ENCODE results near the gene CMPK1. TPM values are rescaled to one million over a fixed set of nuclear protein-coding genes. Genes with fewer than 3 reads are reported as not detected.

Gene CMPK1
- total and polyA plus RNA-seq, 2 of the 8 experiments (the other 6 are each of a cell fraction or from before 2014, with no cell fraction given): 6.0 to 36.9 TPM

GRCh38 chr1:47415728-47416318 lies 82.2 kb downstream of the CMPK1 start, which contains the start of gene FOXE3:
Gene FOXE3 (plus strand): TSS chr1:47416285. CDS start chr1:47416316, 31 bp downstream.
- Histone ChIP-seq H3K23me2 (ENCODE audit: low read depth, low read length) (peaks cover 7% of the 10 kb centered on the region; the same call in 1 of the 2 replicates), H4K20me1 (replicated peaks in 1 of 2; ENCODE audit: control insufficient read depth in 1 of 2, insufficient read depth in 2 of 2, low read length in 2 of 2) (peaks cover 4% of the 10 kb centered on the region in 2 experiments), H3K4me2 (ENCODE audit: insufficient read depth in 1 of 2, low read depth in 2 of 2, low read length in 2 of 2) (peak within 1 kb of the TSS; percentile 60 to 84), H3K18ac (ENCODE audit: extremely low read depth, low read length) (peak within 1 kb of the TSS; percentile 78), H3K27ac (ENCODE audit: low read depth, low read length) (no peak within 1 kb of the TSS), H3K56ac (replicated peaks; ENCODE audit: insufficient read length, low read depth, low read length) (no peak within 1 kb of the TSS), H2AK5ac (ENCODE audit: low read depth, low read length) (no peak within 1 kb of the TSS), H2BK12ac (ENCODE audit: low read depth, low read length) (peak within 1 kb of the TSS; percentile 60; the same call in 1 of the 2 replicates), H4K8ac (ENCODE audit: extremely low read depth, insufficient read depth, low read length) (peak within 1 kb of the TSS; percentile 69), H3K23ac (ENCODE audit: insufficient read length) (no peak within 1 kb of the TSS), H3K4me3 (ENCODE audit: extremely low read depth in 1 of 4, insufficient read depth in 2 of 4, low read depth in 3 of 4, low read length in 4 of 4) (peak within 1 kb of the TSS; percentile 29 to 58 (median 31); a peak in 7 of 8 replicates), H2AFZ (ENCODE audit: low read length) (peak within 1 kb of the TSS; percentile 87; the same call in 1 of the 2 replicates), H4K5ac (ENCODE audit: insufficient read length, low read depth, low read length) (no peak within 1 kb of the TSS), H3K9ac (replicated peaks in 1 of 4; ENCODE audit: extremely low read depth in 1 of 4, low read depth in 3 of 4, low read length in 3 of 4) (peak within 1 kb of the TSS in 1 of 4 experiments; percentile 24; a peak in 1 of 7 replicates), H3K79me1 (ENCODE audit: low read depth, low read length) (no peaks in the 10 kb centered on the region), H3K4ac (replicated peaks; ENCODE audit: insufficient read length, low read depth, low read length) (no peak within 1 kb of the TSS), H2BK15ac (ENCODE audit: low read length) (no peak within 1 kb of the TSS), H3K9me3 (ENCODE audit: insufficient read depth in 2 of 2, low read depth in 1 of 2, low read length in 1 of 2) (no peaks in the 10 kb centered on the region), H2BK20ac (ENCODE audit: low read length) (no peak within 1 kb of the TSS), H3K27me3 (replicated peaks in 1 of 4; ENCODE audit: control insufficient read depth in 3 of 4, extremely low read depth in 1 of 4, insufficient read depth in 3 of 4, low read length in 3 of 4) (peaks cover 43 to 75% (median 68%) of the 10 kb centered on the region in 4 experiments), H3K79me2 (ENCODE audit: control insufficient read depth in 1 of 2, insufficient read depth in 2 of 2, low read length in 2 of 2) (no peaks in the 10 kb centered on the region), H2BK5ac (ENCODE audit: low read depth, low read length) (no peak within 1 kb of the TSS), H4K91ac (replicated peaks; ENCODE audit: insufficient read length, low read length) (peak within 1 kb of the TSS; percentile 57), H3K4me1 (replicated peaks in 1 of 4; ENCODE audit: control insufficient read depth in 3 of 4, insufficient read depth in 4 of 4, low read length in 3 of 4) (no peaks in the 10 kb centered on the region; a peak in 1 of 7 replicates), H3K14ac (ENCODE audit: insufficient read length) (no peak within 1 kb of the TSS), H3K36me3 (ENCODE audit: control insufficient read depth in 2 of 4, insufficient read depth in 4 of 4, low read length in 3 of 4) (peaks cover 0 to 8% (median 0%) of the 10 kb centered on the region in 4 experiments; a peak in 1 of 8 replicates), H2BK120ac (replicated peaks; ENCODE audit: low read depth, low read length) (no peak within 1 kb of the TSS)
- CTCF ChIA-PET (ENCODE audit: partially characterized antibody): interaction anchor here (1.6 to 4.0 kb wide), 6 partner anchors 8 to 102 kb away, joined by 3 to 31 read pairs (median 10); partner anchors contain the start of genes FOXD2 and STIL
- DNase-seq (ENCODE audit: low read depth in 1 of 2, low spot score in 2 of 2) (peak in 1 of 2 experiments; percentile 58), FAIRE-seq (no peak)
- POLR2A ChIA-PET (ENCODE audit: partially characterized antibody): interaction anchor here (0.7 kb wide), 1 partner anchor 21 kb away, joined by 3 read pairs; no protein-coding TSS in a partner anchor
- WGBS, 2 experiments (ENCODE audit: extremely low coverage in 1 of 2, insufficient coverage in 1 of 2, insufficient read length in 1 of 2, insufficient replicate concordance in 2 of 2, low coverage in 1 of 2, low lambda C conversion rate in 2 of 2, missing lambda C conversion rate in 1 of 2): 36% methylated on average over 3 of the region's 21 CpGs; no CpG with 5 or more reads in 1 of the 2 experiments
- TF ChIP-seq KDM5A (IDR thresholded peaks at IDR 0.05; ENCODE audit: low read length) (no peak), TBP (IDR thresholded peaks at IDR 0.05; ENCODE audit: low read depth, low read length) (no peak), SRF (IDR thresholded peaks at IDR 0.05; ENCODE audit: low read depth, low read length) (no peak), BACH1 (IDR thresholded peaks at IDR 0.05; ENCODE audit: low read length) (no peak), MAFK (IDR thresholded peaks at IDR 0.05; ENCODE audit: low read depth, low read length) (no peak), TAF1 (IDR thresholded peaks at IDR 0.05; ENCODE audit: low read depth, low read length) (no peak), BCL11A (IDR thresholded peaks at IDR 0.05; ENCODE audit: low read depth in 2 of 2, low read length in 2 of 2) (no peak), CHD2 (IDR thresholded peaks at IDR 0.05; ENCODE audit: low read length) (no peak), SP2 (IDR thresholded peaks at IDR 0.05; ENCODE audit: low read length) (no peak), CHD1 (IDR thresholded peaks at IDR 0.05; ENCODE audit: low read depth, low read length) (no peak), RBBP5 (IDR thresholded peaks at IDR 0.05; ENCODE audit: borderline replicate concordance, low read depth, low read length) (no peak), SIN3A (conservative IDR thresholded peaks at IDR 0.05 in 1 of 2, IDR thresholded peaks at IDR 0.05 in 1 of 2; ENCODE audit: low read depth in 1 of 2, low read length in 2 of 2) (no peak), PHF8 (conservative IDR thresholded peaks at IDR 0.05; ENCODE audit: low read depth, low read length) (no peak), SP1 (IDR thresholded peaks at IDR 0.05; ENCODE audit: low read depth, low read length) (no peak)
